Measurements from ENCODE around the gene USF2. TPM values are rescaled to one million over a fixed set of nuclear protein-coding genes. Genes with fewer than 3 reads are reported as not detected.

USF2 gene
- total RNA-seq, 1 donor from 2014 or later, result 156 TPM

- Mint-ChIP-seq H3K27me3 (ENCODE audit: insufficient read depth) (peaks cover 4% of the 10 kb centered on the region), H3K36me3 (ENCODE audit: low read depth) (no peaks in the 10 kb centered on the region), H3K27ac (no peak overlapping the region), H3K4me3 (no peak overlapping the region), H3K4me1 (ENCODE audit: low read depth) (no peaks in the 10 kb centered on the region), H3K9me3 (no peaks in the 10 kb centered on the region)
- intact Hi-C loops (cut with micrococcal nuclease), result loop anchor here (2.0 kb wide), 1 partner anchor 50 kb away; the partner anchor contains the start of gene FFAR1
- no peak for DNase-seq (ENCODE audit: low spot score)
Observed at GRCh38 chr19:35296644-35297514, 28.1 kb downstream of the USF2 start.

DNA sequence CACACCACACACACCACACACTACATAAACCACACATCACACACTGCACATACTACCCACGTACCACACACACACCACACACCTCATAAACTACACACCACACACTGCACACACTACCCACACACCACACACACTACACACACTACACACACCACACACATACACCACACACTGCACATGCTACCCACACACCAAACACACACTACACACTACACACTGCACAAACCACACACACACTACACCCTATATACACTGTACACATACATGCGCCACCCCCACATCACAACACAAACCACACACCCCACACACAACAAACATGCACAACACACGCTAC, 28.7 kb downstream of the USF2 start:
- intact Hi-C loops (cut with micrococcal nuclease), result loop anchor here (2.0 kb wide), 1 partner anchor 49 kb away; the partner anchor contains the start of gene FFAR1
- Mint-ChIP-seq H3K9me3 (no peaks in the 10 kb centered on the region), H3K36me3 (ENCODE audit: low read depth) (no peaks in the 10 kb centered on the region), H3K4me1 (ENCODE audit: low read depth) (no peaks in the 10 kb centered on the region), H3K4me3 (no peak overlapping the region), H3K27ac (no peak overlapping the region), H3K27me3 (ENCODE audit: insufficient read depth) (peaks cover 4% of the 10 kb centered on the region)
- DNase-seq (ENCODE audit: low spot score), result no peak

GRCh38 chr19:35297922-35298321, 29.2 kb downstream of the USF2 start:
- no peak for DNase-seq (ENCODE audit: low spot score)
- Mint-ChIP-seq H3K4me3 (no peak overlapping the region), H3K4me1 (ENCODE audit: low read depth) (no peaks in the 10 kb centered on the region), H3K36me3 (ENCODE audit: low read depth) (no peaks in the 10 kb centered on the region), H3K27me3 (ENCODE audit: insufficient read depth) (peaks cover 4% of the 10 kb centered on the region), H3K9me3 (no peaks in the 10 kb centered on the region), H3K27ac (no peak overlapping the region)
- intact Hi-C loops (cut with micrococcal nuclease), result loop anchor here (2.0 kb wide), 1 partner anchor 49 kb away; the partner anchor contains the start of gene FFAR1

DNA sequence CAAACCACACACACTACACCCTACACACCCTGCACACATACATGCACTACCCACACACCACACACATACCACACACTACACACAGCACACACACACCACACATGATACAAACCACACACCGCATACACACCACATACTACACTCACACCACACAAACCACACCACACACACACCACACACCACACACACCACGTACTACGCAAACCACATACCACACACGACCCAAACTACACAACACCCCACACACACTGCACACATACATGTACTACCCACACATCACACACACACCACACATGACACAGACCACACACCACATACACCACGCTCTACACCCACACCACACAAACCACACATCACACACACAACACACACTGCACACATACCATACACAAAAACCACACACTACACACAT, 29.8 kb downstream of the USF2 start:
- no peaks in the 10 kb centered on the region for H3K4me1 Mint-ChIP-seq (ENCODE audit: low read depth)
- no peak overlapping the region for H3K4me3 Mint-ChIP-seq
- no peak for DNase-seq (ENCODE audit: low spot score)
- no peaks in the 10 kb centered on the region for H3K9me3 Mint-ChIP-seq
- intact Hi-C loops (cut with micrococcal nuclease), result no loop called here
- no peak overlapping the region for H3K27ac Mint-ChIP-seq
- no peaks in the 10 kb centered on the region for H3K36me3 Mint-ChIP-seq (ENCODE audit: low read depth)
- peaks cover 4% of the 10 kb centered on the region for H3K27me3 Mint-ChIP-seq (ENCODE audit: insufficient read depth)

GRCh38 chr19:35299523-35300338, 31.0 kb downstream of the USF2 start:
- intact Hi-C loops (cut with micrococcal nuclease), result no loop called here
- H3K4me3 Mint-ChIP-seq, result no peak overlapping the region
- H3K9me3 Mint-ChIP-seq, result no peaks in the 10 kb centered on the region
- no peaks in the 10 kb centered on the region for H3K36me3 Mint-ChIP-seq (ENCODE audit: low read depth)
- DNase-seq (ENCODE audit: low spot score), result no peak
- H3K27me3 Mint-ChIP-seq (ENCODE audit: insufficient read depth), result no peaks in the 10 kb centered on the region
- no peak overlapping the region for H3K27ac Mint-ChIP-seq
- no peaks in the 10 kb centered on the region for H3K4me1 Mint-ChIP-seq (ENCODE audit: low read depth)

DNA sequence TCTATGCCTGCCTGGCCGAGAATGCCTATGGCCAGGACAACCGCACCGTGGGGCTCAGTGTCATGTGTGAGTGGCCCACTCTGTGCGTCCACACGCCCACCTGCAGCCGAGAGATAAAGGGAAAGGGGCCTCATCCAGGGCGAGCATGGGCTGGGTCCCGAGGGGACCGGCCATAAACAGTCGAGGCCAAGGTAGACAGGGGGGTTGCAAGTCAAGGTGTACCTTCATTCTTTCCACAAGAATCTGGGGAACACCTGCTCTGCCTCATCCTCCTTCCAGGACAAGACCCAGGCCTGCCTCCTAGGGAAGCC, 31.5 kb downstream of the USF2 start:
- H3K27me3 Mint-ChIP-seq (ENCODE audit: insufficient read depth), result no peaks in the 10 kb centered on the region
- H3K36me3 Mint-ChIP-seq (ENCODE audit: low read depth), result no peaks in the 10 kb centered on the region
- intact Hi-C loops (cut with micrococcal nuclease), result no loop called here

DNA sequence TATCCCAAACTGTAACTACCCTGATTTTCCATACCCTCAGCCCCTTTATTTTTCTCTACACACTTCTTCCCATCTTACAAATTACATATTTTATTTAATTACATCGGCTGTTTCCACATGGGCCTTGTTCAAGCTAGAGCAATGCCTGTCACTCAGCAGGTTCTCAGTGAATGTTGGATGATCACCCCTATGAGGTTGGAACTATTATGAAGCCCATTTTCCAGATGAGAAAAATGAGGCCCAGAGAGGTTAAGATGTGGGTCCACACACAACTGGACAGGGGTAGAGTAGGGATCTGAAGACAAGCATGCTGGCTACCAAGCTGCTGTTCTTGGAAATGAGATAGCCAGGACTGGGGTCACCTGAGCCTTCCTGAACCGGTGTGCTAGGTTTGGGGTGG, 33.2 kb downstream of the USF2 start:
- no peak overlapping the region for H3K4me3 Mint-ChIP-seq
- no peak overlapping the region for H3K27ac Mint-ChIP-seq
- intact Hi-C loops (cut with micrococcal nuclease), result no loop called here
- no peaks in the 10 kb centered on the region for H3K4me1 Mint-ChIP-seq (ENCODE audit: low read depth)
- DNase-seq (ENCODE audit: low spot score), result no peak
- H3K9me3 Mint-ChIP-seq, result no peaks in the 10 kb centered on the region
- H3K27me3 Mint-ChIP-seq (ENCODE audit: insufficient read depth), result no peaks in the 10 kb centered on the region
- H3K36me3 Mint-ChIP-seq (ENCODE audit: low read depth), result no peaks in the 10 kb centered on the region

More for the DNA sequence above, 31.5 kb downstream of the USF2 start:
- no peak overlapping the region for H3K4me3 Mint-ChIP-seq
- H3K27ac Mint-ChIP-seq, result no peak overlapping the region
- no peak for DNase-seq (ENCODE audit: low spot score)
- H3K4me1 Mint-ChIP-seq (ENCODE audit: low read depth), result no peaks in the 10 kb centered on the region
- no peaks in the 10 kb centered on the region for H3K9me3 Mint-ChIP-seq

GRCh38 chr19:35302446-35302845, 33.7 kb downstream of the USF2 start:
- no peaks in the 10 kb centered on the region for H3K9me3 Mint-ChIP-seq
- peaks cover 2% of the 10 kb centered on the region for H3K27me3 Mint-ChIP-seq (ENCODE audit: insufficient read depth)
- intact Hi-C loops (cut with micrococcal nuclease), result no loop called here
- H3K4me3 Mint-ChIP-seq, result no peak overlapping the region
- no peak for DNase-seq (ENCODE audit: low spot score)
- H3K4me1 Mint-ChIP-seq (ENCODE audit: low read depth), result no peaks in the 10 kb centered on the region
- H3K36me3 Mint-ChIP-seq (ENCODE audit: low read depth), result no peaks in the 10 kb centered on the region
- no peak overlapping the region for H3K27ac Mint-ChIP-seq

DNA sequence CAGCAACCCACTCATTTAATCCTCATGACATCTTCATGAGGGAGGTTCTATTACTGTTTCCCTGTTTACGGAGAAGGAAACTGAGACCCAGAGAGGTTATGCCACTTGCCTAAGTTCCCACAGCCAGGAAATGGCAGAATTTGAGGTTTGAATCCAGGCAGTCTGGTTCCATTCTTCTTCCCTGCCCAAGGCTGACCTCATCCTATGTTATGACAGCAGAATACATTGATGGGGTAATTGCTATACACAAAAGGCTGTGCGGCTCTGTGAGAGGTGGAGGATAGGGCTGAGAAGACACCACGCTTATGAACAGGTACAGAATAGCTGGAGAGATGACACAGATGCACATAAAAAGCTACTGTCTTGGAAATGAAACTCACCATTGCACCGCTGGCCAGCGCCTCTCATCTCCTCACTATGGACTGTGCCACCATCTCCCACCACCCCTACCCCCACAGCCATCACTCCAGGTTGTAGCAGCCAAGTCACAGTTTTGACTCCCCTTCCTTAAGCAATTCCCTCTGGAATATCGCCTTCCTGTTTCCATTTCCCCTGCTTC, 34.7 kb downstream of the USF2 start:
- DNase-seq (ENCODE audit: low spot score), result no peak
- intact Hi-C loops (cut with micrococcal nuclease), result no loop called here
- Mint-ChIP-seq H3K27me3 (ENCODE audit: insufficient read depth) (peaks cover 2% of the 10 kb centered on the region), H3K27ac (no peak overlapping the region), H3K9me3 (no peaks in the 10 kb centered on the region), H3K4me3 (no peak overlapping the region), H3K36me3 (ENCODE audit: low read depth) (no peaks in the 10 kb centered on the region), H3K4me1 (ENCODE audit: low read depth) (no peaks in the 10 kb centered on the region)

GRCh38 chr19:35304036-35304435, 35.3 kb downstream of the USF2 start:
- DNase-seq (ENCODE audit: low spot score), result no peak
- no peaks in the 10 kb centered on the region for H3K36me3 Mint-ChIP-seq (ENCODE audit: low read depth)
- no peak overlapping the region for H3K27ac Mint-ChIP-seq
- H3K9me3 Mint-ChIP-seq, result no peaks in the 10 kb centered on the region
- intact Hi-C loops (cut with micrococcal nuclease), result no loop called here
- no peaks in the 10 kb centered on the region for H3K4me1 Mint-ChIP-seq (ENCODE audit: low read depth)
- H3K27me3 Mint-ChIP-seq (ENCODE audit: insufficient read depth), result peaks cover 2% of the 10 kb centered on the region
- no peak overlapping the region for H3K4me3 Mint-ChIP-seq

- Mint-ChIP-seq H3K4me1 (ENCODE audit: low read depth) (no peaks in the 10 kb centered on the region), H3K4me3 (no peak overlapping the region), H3K36me3 (ENCODE audit: low read depth) (no peaks in the 10 kb centered on the region), H3K27ac (no peak overlapping the region), H3K27me3 (ENCODE audit: insufficient read depth) (peaks cover 2% of the 10 kb centered on the region), H3K9me3 (no peaks in the 10 kb centered on the region)
- DNase-seq (ENCODE audit: low spot score), result no peak
- intact Hi-C loops (cut with micrococcal nuclease), result loop anchor here (5.0 kb wide), 1 partner anchor 162 kb away; no protein-coding TSS in a partner anchor
Observed at GRCh38 chr19:35305181-35305580, 36.4 kb downstream of the USF2 start.

GRCh38 chr19:35306473-35307246, 37.9 kb downstream of the USF2 start:
- H3K27ac Mint-ChIP-seq, result no peak overlapping the region
- H3K4me3 Mint-ChIP-seq, result no peak overlapping the region
- H3K27me3 Mint-ChIP-seq (ENCODE audit: insufficient read depth), result peaks cover 2% of the 10 kb centered on the region
- H3K36me3 Mint-ChIP-seq (ENCODE audit: low read depth), result no peaks in the 10 kb centered on the region
- no peak for DNase-seq (ENCODE audit: low spot score)
- intact Hi-C loops (cut with micrococcal nuclease), result loop anchor here (2.0 to 5.0 kb wide), 2 partner anchors 40 to 161 kb away; partner anchors contain the start of gene FFAR1
- no peaks in the 10 kb centered on the region for H3K9me3 Mint-ChIP-seq
- H3K4me1 Mint-ChIP-seq (ENCODE audit: low read depth), result no peaks in the 10 kb centered on the region
